WTC11 (cell line): Measurements from ENCODE around the gene TRIM73. TPM values are rescaled to one million over a fixed set of nuclear protein-coding genes. Genes with fewer than 3 reads are reported as not detected.
"Not testable (repeated sequence)": the region's sequence is repeated elsewhere in the genome, so short reads cannot be mapped to it uniquely, and the experiment has no call there.

Experiments used
- ATAC-seq: fragments of 200-7000 bp; cut with Tn5 transposase; 2 replicates; pipeline ENCODE4 v1.10.0; 2021; ENCODE audit warnings: mild to moderate bottlenecking, moderate library complexity
- CTCF ChIA-PET: fragments of 300-600 bp; sonication (Branson Sonifier 250); formaldehyde crosslinking; loops from one replicate; lab custom pipeline; 2021; ENCODE audit warnings: antibody characterized with exemption; lab: Charles Lee
- POLR2A ChIA-PET: fragments of 350-600 bp; sonication (Branson Sonifier 250); formaldehyde crosslinking; loops from one replicate; lab custom pipeline; 2021; ENCODE audit warnings: antibody characterized with exemption; lab: Charles Lee
- DNase-seq: peaks from one replicate; pipeline ENCODE4 v3.0.0; 2021; ENCODE audit warnings: low spot score
- H3K27ac Mint-ChIP-seq: 2 replicates; pipeline ENCODE4 v1.8.0; 2021; ENCODE audit warnings: mixed read lengths
- H3K27me3 Mint-ChIP-seq: 2 replicates; pipeline ENCODE4 v1.8.0; 2021; ENCODE audit warnings: low read depth, mild to moderate bottlenecking, moderate library complexity, mixed read lengths
- H3K36me3 Mint-ChIP-seq: 2 replicates; pipeline ENCODE4 v1.8.0; 2021; ENCODE audit warnings: mixed read lengths
- H3K4me1 Mint-ChIP-seq: 2 replicates; pipeline ENCODE4 v1.8.0; 2022; ENCODE audit warnings: mixed read lengths
- H3K4me3 Mint-ChIP-seq: 2 replicates; pipeline ENCODE4 v1.8.0; 2021; ENCODE audit warnings: mild to moderate bottlenecking, moderate library complexity, mixed read lengths
- H3K9me3 Mint-ChIP-seq: 2 replicates; pipeline ENCODE4 v1.8.0; 2021; ENCODE audit warnings: mixed read lengths
- total RNA-seq: library from RNA; stranded (reverse); gene quantifications from 3 replicates; pipeline ENCODE4 v1.2.3, GENCODE V29; 2021

The TRIM73 gene
- total RNA-seq, 1 experiment from 2014 or later = 3.0 TPM

GRCh38 chr7:75400575-75400974 is 5.1 kb downstream of the TRIM73 start:
- H3K36me3 Mint-ChIP-seq, H3K27me3 Mint-ChIP-seq, H3K27ac Mint-ChIP-seq, H3K9me3 Mint-ChIP-seq, ATAC-seq, POLR2A ChIA-PET, H3K4me3 Mint-ChIP-seq, DNase-seq, CTCF ChIA-PET, H3K4me1 Mint-ChIP-seq: not testable (repeated sequence)

GRCh38 chr7:75403455-75404443 is 8.3 kb downstream of the TRIM73 start:
- H3K36me3 Mint-ChIP-seq, H3K27me3 Mint-ChIP-seq, H3K4me3 Mint-ChIP-seq, DNase-seq, H3K4me1 Mint-ChIP-seq, POLR2A ChIA-PET, H3K27ac Mint-ChIP-seq, H3K9me3 Mint-ChIP-seq, CTCF ChIA-PET: not testable (repeated sequence)
- peak; percentile 15 for ATAC-seq

GRCh38 chr7:75404663-75405062 is 9.2 kb downstream of the TRIM73 start:
- ATAC-seq = peak; percentile 90
- H3K4me1 Mint-ChIP-seq, POLR2A ChIA-PET, H3K9me3 Mint-ChIP-seq, CTCF ChIA-PET, H3K4me3 Mint-ChIP-seq, H3K27ac Mint-ChIP-seq, H3K36me3 Mint-ChIP-seq, DNase-seq, H3K27me3 Mint-ChIP-seq: not testable (repeated sequence)

- CTCF ChIA-PET, H3K27ac Mint-ChIP-seq, DNase-seq, H3K36me3 Mint-ChIP-seq, H3K4me1 Mint-ChIP-seq, H3K27me3 Mint-ChIP-seq, H3K9me3 Mint-ChIP-seq, POLR2A ChIA-PET: not testable (repeated sequence)
- peak; percentile 88 for ATAC-seq
- peak overlapping the region; percentile 46 for H3K4me3 Mint-ChIP-seq
Measured at GRCh38 chr7:75409880-75410822, 14.7 kb downstream of the TRIM73 start.

GRCh38 chr7:75410823-75411173 is 15.4 kb downstream of the TRIM73 start:
- CTCF ChIA-PET, H3K4me3 Mint-ChIP-seq, H3K4me1 Mint-ChIP-seq, POLR2A ChIA-PET, H3K36me3 Mint-ChIP-seq, H3K9me3 Mint-ChIP-seq, H3K27ac Mint-ChIP-seq, DNase-seq, H3K27me3 Mint-ChIP-seq: not testable (repeated sequence)
- ATAC-seq = peak; percentile 2; the same call in 1 of the 2 replicates

GRCh38 chr7:75414204-75414603 is 18.8 kb downstream of the TRIM73 start:
- CTCF ChIA-PET, ATAC-seq, POLR2A ChIA-PET: not testable (repeated sequence)

GRCh38 chr7:75414708-75415427 is 19.4 kb downstream of the TRIM73 start:
- H3K27me3 Mint-ChIP-seq, H3K36me3 Mint-ChIP-seq, H3K9me3 Mint-ChIP-seq, DNase-seq, POLR2A ChIA-PET, ATAC-seq, H3K4me1 Mint-ChIP-seq, H3K27ac Mint-ChIP-seq, H3K4me3 Mint-ChIP-seq, CTCF ChIA-PET: not testable (repeated sequence)

More at GRCh38 chr7:75414204-75414603, 18.8 kb downstream of the TRIM73 start:
- not testable (repeated sequence) for H3K27ac Mint-ChIP-seq, H3K9me3 Mint-ChIP-seq, H3K27me3 Mint-ChIP-seq, H3K4me3 Mint-ChIP-seq, H3K4me1 Mint-ChIP-seq, H3K36me3 Mint-ChIP-seq, DNase-seq

- H3K9me3 Mint-ChIP-seq, H3K36me3 Mint-ChIP-seq, ATAC-seq, H3K4me3 Mint-ChIP-seq, CTCF ChIA-PET, DNase-seq, POLR2A ChIA-PET, H3K4me1 Mint-ChIP-seq, H3K27me3 Mint-ChIP-seq, H3K27ac Mint-ChIP-seq: not testable (repeated sequence)
Measured at GRCh38 chr7:75415428-75415817, 20.0 kb downstream of the TRIM73 start.

- CTCF ChIA-PET = not testable (repeated sequence)
Measured at GRCh38 chr7:75415829-75416373, 20.5 kb downstream of the TRIM73 start.

GRCh38 chr7:75416787-75417186 is 21.4 kb downstream of the TRIM73 start:
- H3K27me3 Mint-ChIP-seq, H3K4me3 Mint-ChIP-seq, H3K9me3 Mint-ChIP-seq, ATAC-seq, DNase-seq, POLR2A ChIA-PET, H3K27ac Mint-ChIP-seq, CTCF ChIA-PET, H3K4me1 Mint-ChIP-seq: not testable (repeated sequence)
- peaks cover 14% of the 10 kb centered on the region for H3K36me3 Mint-ChIP-seq

More at GRCh38 chr7:75415829-75416373, 20.5 kb downstream of the TRIM73 start:
- peaks cover 11% of the 10 kb centered on the region for H3K36me3 Mint-ChIP-seq
- POLR2A ChIA-PET, ATAC-seq, H3K27ac Mint-ChIP-seq, DNase-seq, H3K4me1 Mint-ChIP-seq, H3K27me3 Mint-ChIP-seq, H3K9me3 Mint-ChIP-seq, H3K4me3 Mint-ChIP-seq: not testable (repeated sequence)

GRCh38 chr7:75418292-75418858 is 22.9 kb downstream of the TRIM73 start:
- H3K9me3 Mint-ChIP-seq, CTCF ChIA-PET, H3K27me3 Mint-ChIP-seq, H3K27ac Mint-ChIP-seq, DNase-seq, POLR2A ChIA-PET, H3K4me3 Mint-ChIP-seq, H3K4me1 Mint-ChIP-seq: not testable (repeated sequence)
- ATAC-seq = peak; percentile 81
- peaks cover 14% of the 10 kb centered on the region for H3K36me3 Mint-ChIP-seq
